Liver (tissue), 3 donors: ENCODE results near the gene PROCA1.

Experiments
- JUND ChIP-seq, 2 donors: IDR thresholded peaks; 2 replicates each; pipeline ENCODE4 v1.6.1; 2016; ENCODE audit warnings: antibody characterized with exemption in 2 of 2
- TAF1 ChIP-seq: conservative IDR thresholded peaks from 2 replicates; pipeline ENCODE4 v1.6.1; 2016; ENCODE audit warnings: antibody characterized with exemption, mild to moderate bottlenecking
- TF ChIP-seq, protein P1 (sequence below): fragments of 150-350 bp; IDR thresholded peaks from 2 replicates; pipeline ENCODE4 v1.5.1; 2017; ENCODE audit warnings: improper control_type of control experiment, low read depth, low read length; ENCODE audit not compliant: missing input control
- donor health status: healthy.
- donor health status: healthy.

- TF ChIP-seq, protein P1, sequence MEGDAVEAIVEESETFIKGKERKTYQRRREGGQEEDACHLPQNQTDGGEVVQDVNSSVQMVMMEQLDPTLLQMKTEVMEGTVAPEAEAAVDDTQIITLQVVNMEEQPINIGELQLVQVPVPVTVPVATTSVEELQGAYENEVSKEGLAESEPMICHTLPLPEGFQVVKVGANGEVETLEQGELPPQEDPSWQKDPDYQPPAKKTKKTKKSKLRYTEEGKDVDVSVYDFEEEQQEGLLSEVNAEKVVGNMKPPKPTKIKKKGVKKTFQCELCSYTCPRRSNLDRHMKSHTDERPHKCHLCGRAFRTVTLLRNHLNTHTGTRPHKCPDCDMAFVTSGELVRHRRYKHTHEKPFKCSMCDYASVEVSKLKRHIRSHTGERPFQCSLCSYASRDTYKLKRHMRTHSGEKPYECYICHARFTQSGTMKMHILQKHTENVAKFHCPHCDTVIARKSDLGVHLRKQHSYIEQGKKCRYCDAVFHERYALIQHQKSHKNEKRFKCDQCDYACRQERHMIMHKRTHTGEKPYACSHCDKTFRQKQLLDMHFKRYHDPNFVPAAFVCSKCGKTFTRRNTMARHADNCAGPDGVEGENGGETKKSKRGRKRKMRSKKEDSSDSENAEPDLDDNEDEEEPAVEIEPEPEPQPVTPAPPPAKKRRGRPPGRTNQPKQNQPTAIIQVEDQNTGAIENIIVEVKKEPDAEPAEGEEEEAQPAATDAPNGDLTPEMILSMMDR, result no peak
- TF ChIP-seq TAF1 (no peak), JUND (IDR thresholded peaks at IDR 0.05) (no peak)
These were observed 480 bp upstream of the PROCA1 start for GRCh38 chr17:28712032-28712704.
